Upper lobe of right lung (tissue), 1 donor: ENCODE data around the gene CPNE7. TPM values are rescaled to one million over a fixed set of nuclear protein-coding genes. Genes with fewer than 3 reads are reported as not detected.
"Not testable (repeated sequence)": the region's sequence is repeated elsewhere in the genome, so short reads cannot be mapped to it uniquely, and the experiment has no call there.

Source experiments
- ATAC-seq: fragments of 200-7000 bp; cut with Tn5 transposase; one replicate; pipeline ENCODE4 v1.9.1; 2020; ENCODE audit warnings: mild to moderate bottlenecking, moderate library complexity
- DNase-seq: peaks from one replicate; pipeline ENCODE4 v3.0.0-alpha.2; 2020
- H3K27ac ChIP-seq: fragments of 200-600 bp; one replicate; pipeline ENCODE4 v1.8.0; 2022
- H3K27me3 ChIP-seq: fragments of 200-600 bp; one replicate; pipeline ENCODE4 v1.8.0; 2022; ENCODE audit warnings: mild to moderate bottlenecking
- H3K36me3 ChIP-seq: fragments of 200-600 bp; one replicate; pipeline ENCODE4 v1.8.0; 2022
- H3K4me1 ChIP-seq: fragments of 200-600 bp; one replicate; pipeline ENCODE4 v1.8.0; 2022
- H3K4me3 ChIP-seq: fragments of 200-600 bp; one replicate; pipeline ENCODE4 v1.8.0; 2022; ENCODE audit warnings: mild to moderate bottlenecking
- H3K9me3 ChIP-seq: fragments of 200-600 bp; one replicate; pipeline ENCODE4 v1.8.0; 2022
- CTCF ChIP-seq: fragments of 200-600 bp; IDR thresholded peaks from one replicate; pipeline ENCODE4 v1.8.0; 2022; ENCODE audit warnings: antibody characterized with exemption
- intact Hi-C: fragments of 100-400 bp; cut with DNase I; formaldehyde crosslinking; loops from one replicate; pipeline ENCODE4 v1.11.0; 2022
- total RNA-seq: library from RNA; stranded (reverse); fragmentation: NEBNext Ultra II Directional; extraction: Animal tissue kit (Norgen Biotek cat#: 25700); gene quantifications from one replicate; pipeline ENCODE4 v1.2.1, GENCODE V29; 2021
- donor health status: DM: no; HTN: yes; CAD: no; lungs with severe emphysema.

The CPNE7 gene
- total RNA-seq, 1 donor from 2014 or later: 4.8 TPM

GRCh38 chr16:89629827-89630610 lies 54.5 kb downstream of the CPNE7 start:
- no peak for TF ChIP-seq CTCF
- H3K36me3 ChIP-seq: no peaks in the 10 kb centered on the region

GRCh38 chr16:89633064-89633631 lies 57.6 kb downstream of the CPNE7 start:
- no peak for TF ChIP-seq CTCF
- no peak overlapping the region for H3K4me3 ChIP-seq
- H3K36me3 ChIP-seq: no peaks in the 10 kb centered on the region
- ATAC-seq (no peak), DNase-seq (no peak)
- no peak overlapping the region for H3K27ac ChIP-seq
- no peaks in the 10 kb centered on the region for H3K4me1 ChIP-seq
- intact Hi-C loops: no loop called here
- H3K27me3 ChIP-seq: no peaks in the 10 kb centered on the region
- H3K9me3 ChIP-seq: no peaks in the 10 kb centered on the region

More at GRCh38 chr16:89629827-89630610, 54.5 kb downstream of the CPNE7 start:
- Histone ChIP-seq H3K4me3 (no peak overlapping the region), H3K4me1 (no peaks in the 10 kb centered on the region), H3K27me3 (no peaks in the 10 kb centered on the region), H3K27ac (no peak overlapping the region), H3K9me3 (no peaks in the 10 kb centered on the region)
- DNase-seq (no peak), ATAC-seq (no peak)
- intact Hi-C loops: no loop called here

- DNase-seq, H3K4me3 ChIP-seq, H3K27ac ChIP-seq, ATAC-seq, intact Hi-C loops, H3K4me1 ChIP-seq, H3K27me3 ChIP-seq, H3K36me3 ChIP-seq, H3K9me3 ChIP-seq: not testable (repeated sequence)
Observed at GRCh38 chr16:89634463-89635385, 59.2 kb downstream of the CPNE7 start.

- DNase-seq (no peak), ATAC-seq (no peak)
- no peaks in the 10 kb centered on the region for H3K27me3 ChIP-seq
- no peaks in the 10 kb centered on the region for H3K36me3 ChIP-seq
- intact Hi-C loops: no loop called here
- no peak overlapping the region for H3K4me3 ChIP-seq
- TF ChIP-seq CTCF: no peak
- peaks cover 6% of the 10 kb centered on the region for H3K4me1 ChIP-seq
- H3K27ac ChIP-seq: no peak overlapping the region
- H3K9me3 ChIP-seq: no peaks in the 10 kb centered on the region
Observed at GRCh38 chr16:89636663-89637062, 61.1 kb downstream of the CPNE7 start.

GRCh38 chr16:89637379-89637778 lies 61.8 kb downstream of the CPNE7 start:
- no peak for TF ChIP-seq CTCF
- Histone ChIP-seq H3K4me3 (no peak overlapping the region), H3K27me3 (no peaks in the 10 kb centered on the region), H3K27ac (no peak overlapping the region), H3K9me3 (no peaks in the 10 kb centered on the region), H3K36me3 (no peaks in the 10 kb centered on the region), H3K4me1 (peaks cover 6% of the 10 kb centered on the region)
- intact Hi-C loops: no loop called here
- DNase-seq: no peak
- ATAC-seq: no peak
